ENCODE measurements around the gene KRIT1.

GRCh38 chr7:92158660-92159575, 86.8 kb downstream of the KRIT1 start:
- TF ChIP-seq, protein P1, sequence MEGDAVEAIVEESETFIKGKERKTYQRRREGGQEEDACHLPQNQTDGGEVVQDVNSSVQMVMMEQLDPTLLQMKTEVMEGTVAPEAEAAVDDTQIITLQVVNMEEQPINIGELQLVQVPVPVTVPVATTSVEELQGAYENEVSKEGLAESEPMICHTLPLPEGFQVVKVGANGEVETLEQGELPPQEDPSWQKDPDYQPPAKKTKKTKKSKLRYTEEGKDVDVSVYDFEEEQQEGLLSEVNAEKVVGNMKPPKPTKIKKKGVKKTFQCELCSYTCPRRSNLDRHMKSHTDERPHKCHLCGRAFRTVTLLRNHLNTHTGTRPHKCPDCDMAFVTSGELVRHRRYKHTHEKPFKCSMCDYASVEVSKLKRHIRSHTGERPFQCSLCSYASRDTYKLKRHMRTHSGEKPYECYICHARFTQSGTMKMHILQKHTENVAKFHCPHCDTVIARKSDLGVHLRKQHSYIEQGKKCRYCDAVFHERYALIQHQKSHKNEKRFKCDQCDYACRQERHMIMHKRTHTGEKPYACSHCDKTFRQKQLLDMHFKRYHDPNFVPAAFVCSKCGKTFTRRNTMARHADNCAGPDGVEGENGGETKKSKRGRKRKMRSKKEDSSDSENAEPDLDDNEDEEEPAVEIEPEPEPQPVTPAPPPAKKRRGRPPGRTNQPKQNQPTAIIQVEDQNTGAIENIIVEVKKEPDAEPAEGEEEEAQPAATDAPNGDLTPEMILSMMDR (IDR thresholded peaks at IDR 0.05) = no peak
- no peak for TF ChIP-seq ZNF263 (CRISPR knock-in tag; IDR thresholded peaks at IDR 0.05; ENCODE audit: low read depth)
- TF ChIP-seq NFYB (CRISPR knock-in tag; conservative IDR thresholded peaks at IDR 0.05; ENCODE audit: low read depth) = no peak
- TF ChIP-seq CBFB (CRISPR knock-in tag; IDR thresholded peaks at IDR 0.05; ENCODE audit: low read depth) = no peak
- no peak for TF ChIP-seq ATF1 (CRISPR knock-in tag; IDR thresholded peaks at IDR 0.05)
- no peak for TF ChIP-seq ZBTB43 (CRISPR knock-in tag; IDR thresholded peaks at IDR 0.05)
- TF ChIP-seq, protein P2, sequence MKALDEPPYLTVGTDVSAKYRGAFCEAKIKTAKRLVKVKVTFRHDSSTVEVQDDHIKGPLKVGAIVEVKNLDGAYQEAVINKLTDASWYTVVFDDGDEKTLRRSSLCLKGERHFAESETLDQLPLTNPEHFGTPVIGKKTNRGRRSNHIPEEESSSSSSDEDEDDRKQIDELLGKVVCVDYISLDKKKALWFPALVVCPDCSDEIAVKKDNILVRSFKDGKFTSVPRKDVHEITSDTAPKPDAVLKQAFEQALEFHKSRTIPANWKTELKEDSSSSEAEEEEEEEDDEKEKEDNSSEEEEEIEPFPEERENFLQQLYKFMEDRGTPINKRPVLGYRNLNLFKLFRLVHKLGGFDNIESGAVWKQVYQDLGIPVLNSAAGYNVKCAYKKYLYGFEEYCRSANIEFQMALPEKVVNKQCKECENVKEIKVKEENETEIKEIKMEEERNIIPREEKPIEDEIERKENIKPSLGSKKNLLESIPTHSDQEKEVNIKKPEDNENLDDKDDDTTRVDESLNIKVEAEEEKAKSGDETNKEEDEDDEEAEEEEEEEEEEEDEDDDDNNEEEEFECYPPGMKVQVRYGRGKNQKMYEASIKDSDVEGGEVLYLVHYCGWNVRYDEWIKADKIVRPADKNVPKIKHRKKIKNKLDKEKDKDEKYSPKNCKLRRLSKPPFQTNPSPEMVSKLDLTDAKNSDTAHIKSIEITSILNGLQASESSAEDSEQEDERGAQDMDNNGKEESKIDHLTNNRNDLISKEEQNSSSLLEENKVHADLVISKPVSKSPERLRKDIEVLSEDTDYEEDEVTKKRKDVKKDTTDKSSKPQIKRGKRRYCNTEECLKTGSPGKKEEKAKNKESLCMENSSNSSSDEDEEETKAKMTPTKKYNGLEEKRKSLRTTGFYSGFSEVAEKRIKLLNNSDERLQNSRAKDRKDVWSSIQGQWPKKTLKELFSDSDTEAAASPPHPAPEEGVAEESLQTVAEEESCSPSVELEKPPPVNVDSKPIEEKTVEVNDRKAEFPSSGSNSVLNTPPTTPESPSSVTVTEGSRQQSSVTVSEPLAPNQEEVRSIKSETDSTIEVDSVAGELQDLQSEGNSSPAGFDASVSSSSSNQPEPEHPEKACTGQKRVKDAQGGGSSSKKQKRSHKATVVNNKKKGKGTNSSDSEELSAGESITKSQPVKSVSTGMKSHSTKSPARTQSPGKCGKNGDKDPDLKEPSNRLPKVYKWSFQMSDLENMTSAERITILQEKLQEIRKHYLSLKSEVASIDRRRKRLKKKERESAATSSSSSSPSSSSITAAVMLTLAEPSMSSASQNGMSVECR (CRISPR knock-in tag; IDR thresholded peaks at IDR 0.05; ENCODE audit: borderline replicate concordance) = no peak
- no peak for TF ChIP-seq ZNF121 (CRISPR knock-in tag; IDR thresholded peaks at IDR 0.05)
